Neural progenitor cell (in vitro differentiated cells): ENCODE data around the gene PERM1. TPM values are rescaled to one million over a fixed set of nuclear protein-coding genes. Genes with fewer than 3 reads are reported as not detected.

Experiments
- DNase-seq: peaks from one replicate; pipeline ENCODE4 v3.0.0-alpha.2; 2016; ENCODE audit warnings: low spot score
- H2AFZ ChIP-seq: fragments of 200-600 bp; sonication (generic); replicated peaks from 2 replicates; pipeline ENCODE4 v1.6.1; 2016; ENCODE audit warnings: antibody characterized with exemption
- H3F3A ChIP-seq: fragments of 200-600 bp; sonication (generic); 2 replicates; pipeline ENCODE4 v1.6.1; 2016; ENCODE audit warnings: antibody characterized with exemption, low read depth
- H3K27ac ChIP-seq: fragments of 200-600 bp; sonication (generic); 2 replicates; pipeline ENCODE4 v1.5.1; 2016; ENCODE audit warnings: mild to moderate bottlenecking
- H3K27me3 ChIP-seq: fragments of 200-600 bp; sonication (generic); 2 replicates; pipeline ENCODE4 v1.6.1; 2016; ENCODE audit warnings: mild to moderate bottlenecking, moderate library complexity
- H3K36me3 ChIP-seq: fragments of 200-600 bp; sonication (generic); 2 replicates; pipeline ENCODE4 v1.5.1; 2016
- H3K4me1 ChIP-seq: fragments of 200-600 bp; sonication (generic); 2 replicates; pipeline ENCODE4 v1.6.1; 2016; ENCODE audit warnings: mixed run types
- H3K4me2 ChIP-seq: fragments of 200-600 bp; sonication (generic); 2 replicates; pipeline ENCODE4 v1.6.1; 2016
- H3K4me3 ChIP-seq: fragments of 200-600 bp; sonication (generic); 2 replicates; pipeline ENCODE4 v1.5.1; 2016
- H3K79me2 ChIP-seq: fragments of 200-600 bp; sonication (generic); 2 replicates; pipeline ENCODE4 v1.6.1; 2016; ENCODE audit warnings: low read depth
- H3K9ac ChIP-seq: fragments of 200-600 bp; sonication (generic); 2 replicates; pipeline ENCODE4 v1.6.1; 2016
- H3K9me3 ChIP-seq: fragments of 200-600 bp; sonication (generic); 2 replicates; pipeline ENCODE4 v1.5.1; 2016; ENCODE audit warnings: low read depth
- H4K20me1 ChIP-seq: fragments of 200-600 bp; sonication (generic); 2 replicates; pipeline ENCODE4 v1.6.1; 2016; ENCODE audit warnings: low read depth
- H3K27ac Mint-ChIP-seq: 3 replicates; pipeline ENCODE4 v1.8.0; 2021; ENCODE audit warnings: mixed read lengths
- H3K27me3 Mint-ChIP-seq: 2 replicates; pipeline ENCODE4 v1.8.0; 2022; ENCODE audit warnings: low read depth, mild to moderate bottlenecking, inconsistent platforms, moderate library complexity, mixed read lengths; ENCODE audit not compliant: insufficient read depth
- H3K36me3 Mint-ChIP-seq: 3 replicates; pipeline ENCODE4 v1.8.0; 2021; ENCODE audit warnings: mixed read lengths
- H3K4me1 Mint-ChIP-seq: 3 replicates; pipeline ENCODE4 v1.8.0; 2021; ENCODE audit warnings: mixed read lengths
- H3K4me3 Mint-ChIP-seq: 3 replicates; pipeline ENCODE4 v1.8.0; 2021; ENCODE audit warnings: mild to moderate bottlenecking, moderate library complexity, mixed read lengths
- H3K9me3 Mint-ChIP-seq: 3 replicates; pipeline ENCODE4 v1.8.0; 2020; ENCODE audit warnings: mixed read lengths
- EZH2 ChIP-seq: fragments of 200-600 bp; sonication (generic); IDR thresholded peaks from 2 replicates; pipeline ENCODE4 v1.6.1; 2017; ENCODE audit warnings: antibody characterized with exemption, mild to moderate bottlenecking, moderate library complexity
- EZH2phosphoT487 ChIP-seq: fragments of 200-600 bp; sonication (generic); IDR thresholded peaks from 2 replicates; pipeline ENCODE4 v1.6.1; 2017; ENCODE audit warnings: antibody characterized with exemption
- total RNA-seq: library from RNA; depleted of rRNA; stranded (reverse); fragments of >200 nt; gene quantifications from 2 replicates; pipeline ENCODE4 v1.2.3, GENCODE V29; 2015; ENCODE audit warnings: low replicate concordance
- TF ChIP-seq, protein P1 (sequence below): fragments of 200-600 bp; sonication (generic); IDR thresholded peaks from 2 replicates; pipeline ENCODE4 v1.5.1; 2017; ENCODE audit warnings: antibody characterized with exemption, mild to moderate bottlenecking

The PERM1 gene
- total RNA-seq, 1 donor from 2014 or later, result not detected

- Mint-ChIP-seq H3K27me3 (peaks cover 9% of the 10 kb centered on the region), H3K9me3 (no peaks in the 10 kb centered on the region), H3K4me1 (peaks cover 3% of the 10 kb centered on the region), H3K4me3 (peak overlapping the region; percentile 44), H3K36me3 (peaks cover 32% of the 10 kb centered on the region), H3K27ac (no peak overlapping the region)
- no peak overlapping the region for H2AFZ ChIP-seq
- H4K20me1 ChIP-seq, result peaks cover 62% of the 10 kb centered on the region
- DNase-seq, result peak; percentile 58
- no peak overlapping the region for H3K27ac ChIP-seq
- H3F3A ChIP-seq, result no peaks in the 10 kb centered on the region
- TF ChIP-seq EZH2 (no peak), EZH2phosphoT487 (no peak)
- TF ChIP-seq, protein P1, sequence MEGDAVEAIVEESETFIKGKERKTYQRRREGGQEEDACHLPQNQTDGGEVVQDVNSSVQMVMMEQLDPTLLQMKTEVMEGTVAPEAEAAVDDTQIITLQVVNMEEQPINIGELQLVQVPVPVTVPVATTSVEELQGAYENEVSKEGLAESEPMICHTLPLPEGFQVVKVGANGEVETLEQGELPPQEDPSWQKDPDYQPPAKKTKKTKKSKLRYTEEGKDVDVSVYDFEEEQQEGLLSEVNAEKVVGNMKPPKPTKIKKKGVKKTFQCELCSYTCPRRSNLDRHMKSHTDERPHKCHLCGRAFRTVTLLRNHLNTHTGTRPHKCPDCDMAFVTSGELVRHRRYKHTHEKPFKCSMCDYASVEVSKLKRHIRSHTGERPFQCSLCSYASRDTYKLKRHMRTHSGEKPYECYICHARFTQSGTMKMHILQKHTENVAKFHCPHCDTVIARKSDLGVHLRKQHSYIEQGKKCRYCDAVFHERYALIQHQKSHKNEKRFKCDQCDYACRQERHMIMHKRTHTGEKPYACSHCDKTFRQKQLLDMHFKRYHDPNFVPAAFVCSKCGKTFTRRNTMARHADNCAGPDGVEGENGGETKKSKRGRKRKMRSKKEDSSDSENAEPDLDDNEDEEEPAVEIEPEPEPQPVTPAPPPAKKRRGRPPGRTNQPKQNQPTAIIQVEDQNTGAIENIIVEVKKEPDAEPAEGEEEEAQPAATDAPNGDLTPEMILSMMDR, result peak; percentile 52
- H3K4me3 ChIP-seq, result no peak overlapping the region
- H3K79me2 ChIP-seq, result no peaks in the 10 kb centered on the region
- no peak overlapping the region for H3K4me2 ChIP-seq
- H3K36me3 ChIP-seq, result no peaks in the 10 kb centered on the region
- no peaks in the 10 kb centered on the region for H3K4me1 ChIP-seq
- H3K27me3 ChIP-seq, result no peaks in the 10 kb centered on the region
- no peak overlapping the region for H3K9ac ChIP-seq
- H3K9me3 ChIP-seq, result no peaks in the 10 kb centered on the region
These were observed 30.5 kb downstream of the PERM1 start for GRCh38 chr1:951364-951763.

DNA sequence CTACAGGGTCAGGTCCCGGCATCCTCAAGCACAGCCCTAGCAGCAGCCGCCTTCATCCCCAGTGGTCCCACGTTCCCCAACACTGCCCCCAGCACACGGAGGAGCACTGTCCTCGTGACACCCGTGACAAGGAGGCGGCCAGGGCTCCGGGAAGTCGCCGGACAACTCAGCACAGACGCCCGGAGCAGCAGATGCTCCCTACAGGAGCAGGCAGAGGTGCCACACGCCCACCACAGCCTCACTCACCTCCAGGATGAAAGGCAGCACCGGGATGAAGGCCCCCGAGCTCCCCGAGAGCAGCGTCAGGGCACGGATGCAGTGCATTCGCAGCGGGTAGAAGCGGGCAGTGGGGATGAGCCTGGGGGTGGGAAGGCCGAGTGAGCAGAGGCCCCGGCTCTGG is 31.0 kb downstream of the PERM1 start:
- Mint-ChIP-seq H3K27me3 (peaks cover 9% of the 10 kb centered on the region), H3K4me1 (peaks cover 3% of the 10 kb centered on the region), H3K4me3 (peak overlapping the region; percentile 52), H3K9me3 (no peaks in the 10 kb centered on the region), H3K27ac (no peak overlapping the region), H3K36me3 (peaks cover 34% of the 10 kb centered on the region)
- H3K4me2 ChIP-seq, result no peak overlapping the region
- H3K27me3 ChIP-seq, result no peaks in the 10 kb centered on the region
- no peaks in the 10 kb centered on the region for H3K9me3 ChIP-seq
- H3K9ac ChIP-seq, result no peak overlapping the region
- no peak for DNase-seq
- no peak overlapping the region for H2AFZ ChIP-seq
- no peak overlapping the region for H3K4me3 ChIP-seq
- H4K20me1 ChIP-seq, result peaks cover 64% of the 10 kb centered on the region
- no peaks in the 10 kb centered on the region for H3F3A ChIP-seq
- TF ChIP-seq EZH2, result no peak
- TF ChIP-seq EZH2phosphoT487, result no peak
- TF ChIP-seq, protein P1, result no peak
- H3K79me2 ChIP-seq, result no peaks in the 10 kb centered on the region
- no peak overlapping the region for H3K27ac ChIP-seq
- H3K36me3 ChIP-seq, result no peaks in the 10 kb centered on the region
- H3K4me1 ChIP-seq, result no peaks in the 10 kb centered on the region

GRCh38 chr1:950268-950667 is 31.6 kb downstream of the PERM1 start:
- Mint-ChIP-seq H3K36me3 (peaks cover 33% of the 10 kb centered on the region), H3K27ac (no peak overlapping the region), H3K27me3 (peaks cover 9% of the 10 kb centered on the region), H3K9me3 (no peaks in the 10 kb centered on the region), H3K4me3 (peak overlapping the region; percentile 52), H3K4me1 (peaks cover 3% of the 10 kb centered on the region)
- Histone ChIP-seq H3K27ac (no peak overlapping the region), H3K9me3 (no peaks in the 10 kb centered on the region), H3K36me3 (no peaks in the 10 kb centered on the region), H3F3A (no peaks in the 10 kb centered on the region), H3K79me2 (no peaks in the 10 kb centered on the region), H3K4me2 (no peak overlapping the region), H3K4me3 (no peak overlapping the region), H2AFZ (no peak overlapping the region), H4K20me1 (peaks cover 70% of the 10 kb centered on the region), H3K27me3 (no peaks in the 10 kb centered on the region), H3K4me1 (no peaks in the 10 kb centered on the region), H3K9ac (no peak overlapping the region)
- no peak for TF ChIP-seq EZH2
- TF ChIP-seq, protein P1, result no peak
- DNase-seq, result no peak
